ENCODE data around the gene PSMA6.
"Not testable (repeated sequence)": the region's sequence is repeated elsewhere in the genome, so short reads cannot be mapped to it uniquely, and the experiment has no call there.

The PSMA6 gene

DNA sequence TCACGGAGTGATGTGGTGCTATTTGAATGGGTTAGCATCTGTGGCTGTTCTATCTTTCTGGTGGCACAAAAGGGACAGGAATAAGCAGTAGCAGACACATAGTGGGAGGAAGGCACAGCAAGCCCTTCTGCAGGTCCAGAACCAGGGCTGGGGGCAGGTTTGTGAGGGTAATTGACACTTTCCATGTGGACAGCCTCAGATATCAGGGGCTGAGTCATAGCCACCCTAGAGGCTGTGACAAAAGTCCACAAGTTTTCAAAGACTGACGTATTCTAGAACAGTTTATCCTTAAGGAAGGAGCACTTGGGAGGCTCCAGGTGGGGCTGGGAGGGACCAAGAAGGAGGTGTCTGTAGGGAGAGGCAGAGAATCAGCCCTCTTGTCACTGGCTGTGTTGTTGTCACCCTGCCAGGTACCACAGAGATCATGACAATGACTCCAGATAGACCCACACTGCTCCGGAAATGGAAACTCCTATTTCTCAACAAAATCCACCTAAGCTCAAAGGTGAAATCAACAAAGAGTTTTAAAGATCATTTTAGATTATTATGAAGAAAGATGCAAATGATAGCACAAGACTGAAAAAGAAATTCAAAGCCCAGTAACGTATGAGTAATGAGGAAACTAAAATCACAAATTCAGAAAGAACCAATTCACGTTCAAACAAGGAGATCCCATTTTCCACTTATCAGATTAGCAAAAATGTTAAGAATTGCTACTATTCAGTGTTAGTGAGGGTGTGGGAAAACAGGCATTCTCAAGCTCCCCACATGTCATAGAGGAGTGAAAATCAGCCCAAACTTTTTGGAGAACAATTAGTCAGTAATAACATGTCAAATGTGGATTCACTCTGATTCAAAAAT, 64.0 kb downstream of the PSMA6 start:
- H3K4me3 Mint-ChIP-seq = peak overlapping the region; percentile 43
- peak; percentile 83 for ATAC-seq
- H3K27ac Mint-ChIP-seq = peak overlapping the region; percentile 86
- H3K4me1 Mint-ChIP-seq = peaks cover 28% of the 10 kb centered on the region
- H3K9me3 Mint-ChIP-seq = no peaks in the 10 kb centered on the region
- H3K36me3 Mint-ChIP-seq = no peaks in the 10 kb centered on the region
- DNase-seq (ENCODE audit: low spot score in 2 of 2) = no peak

DNA sequence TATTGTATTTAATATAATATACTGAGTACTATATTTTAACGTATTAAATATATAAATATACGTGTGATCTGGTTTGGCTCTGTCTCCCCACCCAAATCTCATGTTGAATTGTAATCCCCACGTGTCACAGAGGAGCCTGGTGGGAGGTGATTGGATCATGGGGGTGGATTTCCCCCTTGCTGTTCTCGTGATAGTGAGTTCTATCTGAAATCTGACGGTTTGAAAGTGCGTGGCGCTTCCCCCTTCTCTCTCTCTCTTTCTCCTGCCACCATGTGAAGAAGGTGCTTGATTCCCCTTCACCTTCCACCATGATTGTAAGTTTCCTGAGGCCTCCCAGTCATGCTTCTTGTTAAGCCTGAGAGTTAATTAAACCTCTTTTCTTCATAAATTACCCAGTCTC, 67.5 kb downstream of the PSMA6 start:
- not testable (repeated sequence) for H3K4me3 Mint-ChIP-seq, ATAC-seq
- peak overlapping the region; percentile 27 for H3K27ac Mint-ChIP-seq

DNA sequence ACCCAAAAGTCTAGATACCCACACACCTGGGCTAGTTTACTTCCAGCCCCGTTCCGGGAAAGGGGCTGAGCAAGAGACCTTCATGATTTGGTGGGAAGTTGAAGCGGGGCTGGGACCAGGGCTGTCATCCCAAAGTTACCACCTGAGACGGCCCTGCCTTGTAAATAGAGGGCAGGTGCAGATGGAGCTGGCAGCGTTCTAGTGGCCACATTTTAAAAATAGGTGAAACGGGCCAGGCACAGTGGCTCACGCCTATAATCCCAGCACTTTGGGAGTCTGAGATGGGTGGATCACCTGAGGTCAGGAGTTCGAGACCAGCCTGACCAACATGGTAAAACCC, 68.9 kb downstream of the PSMA6 start:
- peaks cover 33% of the 10 kb centered on the region for H3K4me1 Mint-ChIP-seq
- DNase-seq (ENCODE audit: low spot score in 2 of 2) = no peak

More for the DNA sequence above, 67.5 kb downstream of the PSMA6 start:
- H3K36me3 Mint-ChIP-seq; H3K9me3 Mint-ChIP-seq; DNase-seq (ENCODE audit: low spot score in 2 of 2): not testable (repeated sequence)
- peaks cover 26% of the 10 kb centered on the region for H3K4me1 Mint-ChIP-seq

DNA sequence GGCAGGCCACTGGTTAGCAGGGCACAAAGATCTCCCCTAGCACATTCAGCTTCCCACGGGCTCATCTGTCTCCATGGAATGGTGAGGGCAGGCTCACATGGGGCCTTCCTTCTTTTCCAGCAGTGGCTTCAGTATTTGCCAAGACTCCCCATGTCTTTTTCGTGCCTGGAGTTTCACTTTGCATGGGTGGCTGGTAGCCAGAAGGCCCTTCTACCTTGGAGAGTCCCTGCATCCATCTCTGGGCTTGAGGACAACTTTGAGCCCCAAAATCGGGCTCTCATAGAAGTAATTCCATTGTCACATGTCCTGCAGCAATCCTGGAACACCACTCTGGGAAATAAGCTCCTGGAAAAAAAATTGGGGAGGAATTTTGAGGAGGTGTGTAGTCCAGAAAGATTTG, 70.3 kb downstream of the PSMA6 start:
- ATAC-seq = no peak
- no peak for DNase-seq (ENCODE audit: low spot score in 2 of 2)
- peaks cover 7% of the 10 kb centered on the region for H3K36me3 Mint-ChIP-seq
- H3K4me1 Mint-ChIP-seq = peaks cover 37% of the 10 kb centered on the region
- H3K9me3 Mint-ChIP-seq = no peaks in the 10 kb centered on the region
- H3K27ac Mint-ChIP-seq = no peak overlapping the region
- H3K4me3 Mint-ChIP-seq = no peak overlapping the region

More for the DNA sequence above, 68.9 kb downstream of the PSMA6 start:
- Mint-ChIP-seq H3K9me3 (no peaks in the 10 kb centered on the region), H3K36me3 (peaks cover 7% of the 10 kb centered on the region), H3K27ac (no peak overlapping the region), H3K4me3 (no peak overlapping the region)
- no peak for ATAC-seq

DNA sequence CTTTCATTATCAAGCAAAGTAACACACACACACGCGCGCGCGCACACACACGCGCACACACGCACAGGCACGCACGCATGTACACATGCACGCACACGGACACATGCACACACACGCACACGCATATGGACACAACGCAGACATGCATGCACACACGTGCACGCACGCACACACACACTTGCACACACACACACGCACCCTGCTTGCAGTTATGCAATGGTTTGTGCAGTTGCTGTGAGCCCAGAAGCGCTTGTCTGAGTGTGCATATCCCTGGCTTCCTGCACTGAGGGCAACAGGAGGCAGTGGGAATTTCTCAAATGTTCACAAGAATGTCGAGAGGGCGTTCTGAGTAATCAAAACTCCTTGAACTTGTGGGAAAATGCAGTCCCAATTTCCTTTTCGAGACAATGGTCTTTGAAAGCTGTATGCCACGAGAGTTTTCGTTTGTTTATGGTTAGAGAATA, 70.8 kb downstream of the PSMA6 start:
- H3K4me3 Mint-ChIP-seq = no peak overlapping the region
- H3K27ac Mint-ChIP-seq = no peak overlapping the region
- ATAC-seq (no peak), DNase-seq (ENCODE audit: low spot score in 2 of 2) (no peak)
- no peaks in the 10 kb centered on the region for H3K9me3 Mint-ChIP-seq
- peaks cover 42% of the 10 kb centered on the region for H3K4me1 Mint-ChIP-seq
- H3K36me3 Mint-ChIP-seq = peaks cover 7% of the 10 kb centered on the region

DNA sequence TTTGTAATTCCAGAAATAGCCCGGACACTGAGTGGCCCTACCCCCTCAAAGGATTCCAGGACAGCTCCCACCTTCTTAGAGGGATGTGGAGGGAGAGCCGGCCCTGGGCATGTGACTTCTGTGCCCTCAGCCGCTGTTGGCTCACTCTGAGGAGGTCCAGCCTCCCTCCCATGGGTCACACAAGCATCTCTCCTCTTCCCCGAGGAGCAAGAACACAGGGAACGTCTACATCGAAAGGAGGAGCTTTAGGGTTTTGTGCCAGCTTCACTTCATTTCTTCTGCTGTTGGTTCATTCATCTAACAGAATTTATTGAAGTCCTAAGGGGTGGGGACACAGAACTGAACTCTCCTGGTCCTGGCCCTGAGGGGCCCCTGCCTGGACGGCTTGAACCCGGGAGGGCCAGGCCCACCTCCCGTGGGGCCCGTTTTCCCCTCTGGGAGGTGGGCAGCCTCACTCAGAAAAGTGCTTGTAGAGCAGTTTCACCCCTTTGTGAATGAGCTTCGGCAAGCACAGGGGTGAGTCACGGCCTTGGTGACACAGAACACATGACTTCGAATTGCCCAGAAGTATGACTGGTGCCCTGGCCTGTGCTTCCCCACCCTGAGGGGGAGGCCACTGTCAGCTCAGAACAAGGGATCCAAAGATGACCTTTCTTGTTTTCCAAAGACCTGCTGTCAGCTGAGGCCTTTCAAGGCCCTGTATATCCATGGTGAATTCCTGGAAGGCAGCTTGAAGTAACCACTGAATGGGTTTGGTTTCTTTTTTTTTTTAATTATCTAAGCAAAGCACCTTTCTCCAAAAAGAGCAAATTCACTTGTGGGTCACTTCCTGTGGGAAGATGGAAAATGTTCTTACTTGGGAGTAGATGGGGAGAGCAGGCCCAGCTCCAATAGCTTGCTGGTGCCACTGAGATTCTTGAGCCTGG, 73.2 kb downstream of the PSMA6 start:
- Mint-ChIP-seq H3K9me3 (no peaks in the 10 kb centered on the region), H3K4me3 (peak overlapping the region; percentile 77), H3K36me3 (peaks cover 7% of the 10 kb centered on the region), H3K27ac (peak overlapping the region; percentile 98), H3K4me1 (peaks cover 45% of the 10 kb centered on the region)
- ATAC-seq = peak; percentile 97
- DNase-seq (ENCODE audit: low spot score in 2 of 2) = peak; percentile 52 to 84

DNA sequence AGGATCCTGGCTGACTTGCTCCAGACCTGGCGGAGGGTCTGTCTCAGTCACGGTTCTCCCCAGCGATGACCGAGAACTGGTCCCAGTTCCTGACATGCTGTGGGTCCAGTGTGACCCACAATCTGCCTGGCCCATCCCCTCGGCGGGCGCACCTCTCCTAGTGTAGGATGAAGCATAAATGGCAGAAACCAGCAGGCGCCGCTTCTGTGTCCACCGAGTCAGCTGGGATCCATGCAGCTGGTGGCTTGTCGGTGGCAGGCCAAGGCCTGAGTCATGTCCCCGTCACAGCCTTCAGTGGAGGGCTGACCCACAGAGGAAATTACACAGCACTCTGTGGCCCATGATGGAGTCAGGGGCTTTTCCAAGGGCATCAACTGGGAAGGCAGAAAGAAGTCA, 73.9 kb downstream of the PSMA6 start:
- H3K27ac Mint-ChIP-seq = peak overlapping the region; percentile 98
- peaks cover 2% of the 10 kb centered on the region for H3K9me3 Mint-ChIP-seq
- DNase-seq (ENCODE audit: low spot score in 2 of 2) (peak; percentile 42 to 70), ATAC-seq (peak; percentile 91)
- peaks cover 45% of the 10 kb centered on the region for H3K4me1 Mint-ChIP-seq
- peak overlapping the region; percentile 77 for H3K4me3 Mint-ChIP-seq
- peaks cover 7% of the 10 kb centered on the region for H3K36me3 Mint-ChIP-seq

DNA sequence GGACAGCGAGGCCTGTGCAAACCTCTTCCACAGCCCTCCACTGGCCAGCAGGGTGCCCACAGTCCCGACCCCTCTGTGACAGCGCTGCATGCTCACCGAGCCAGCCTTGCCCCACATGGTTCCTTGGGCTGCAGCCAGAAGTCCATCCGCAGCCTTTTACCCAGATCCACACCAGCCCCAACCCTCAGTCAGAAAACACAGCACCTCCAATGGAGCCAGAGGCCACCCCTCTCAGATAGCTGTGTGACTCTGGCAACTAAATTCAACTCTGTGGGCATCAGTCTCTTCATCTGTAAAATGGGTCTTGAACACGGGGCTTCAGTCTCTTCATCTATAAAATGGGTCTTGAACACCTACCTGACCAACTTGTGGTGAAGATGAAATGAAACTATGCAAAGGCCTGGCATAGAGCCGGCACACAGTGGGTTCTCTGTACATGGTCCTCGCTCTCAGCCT, 74.4 kb downstream of the PSMA6 start:
- no peak for ATAC-seq
- H3K27ac Mint-ChIP-seq = peak overlapping the region; percentile 98
- DNase-seq (ENCODE audit: low spot score in 2 of 2) = no peak
- H3K9me3 Mint-ChIP-seq = peaks cover 3% of the 10 kb centered on the region
- peaks cover 45% of the 10 kb centered on the region for H3K4me1 Mint-ChIP-seq
- H3K4me3 Mint-ChIP-seq = peak overlapping the region; percentile 77
- H3K36me3 Mint-ChIP-seq = peaks cover 7% of the 10 kb centered on the region

DNA sequence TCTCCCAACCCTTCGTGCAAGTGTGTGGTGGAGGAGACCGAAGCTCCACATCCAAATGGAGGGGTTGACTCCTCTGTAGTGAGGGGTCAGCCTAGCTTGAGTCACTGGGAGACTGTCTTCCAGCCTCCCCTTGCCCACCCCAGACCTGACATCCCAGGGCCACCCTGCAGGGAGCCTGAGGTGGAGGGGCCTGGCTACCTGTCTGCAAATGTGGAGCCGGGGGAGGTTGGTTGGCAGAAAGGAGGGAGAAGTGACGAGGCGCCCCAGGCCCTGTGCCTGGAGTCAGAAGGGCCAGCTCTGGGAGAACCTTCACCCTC, 74.8 kb downstream of the PSMA6 start:
- Mint-ChIP-seq H3K27ac (peak overlapping the region; percentile 98), H3K36me3 (peaks cover 7% of the 10 kb centered on the region), H3K4me1 (peaks cover 43% of the 10 kb centered on the region), H3K9me3 (peaks cover 3% of the 10 kb centered on the region), H3K4me3 (peak overlapping the region; percentile 77)
- ATAC-seq = no peak
- no peak for DNase-seq (ENCODE audit: low spot score in 2 of 2)

All from stimulated activated effector memory CD8-positive, alpha-beta T cell treated with anti-CD3 and anti-CD28 coated beads, Interleukin-12 subunit alpha, Interleukin-12 subunit beta, amount 100 ng/mL, for 72 hours (primary cell).